SK-N-MC (cell line): ENCODE results near the gene GDPD3.
"Not testable (repeated sequence)": the region's sequence is repeated elsewhere in the genome, so short reads cannot be mapped to it uniquely, and the experiment has no call there.

Source experiments
- DNase-seq: peaks from one replicate; pipeline ENCODE4 v3.0.0-alpha.2; 2011; ENCODE audit warnings: low read depth, low spot score
- H3K27ac ChIP-seq: fragments of 200-600 bp; sonication (generic); 2 replicates; pipeline ENCODE4 v1.5.1; 2016; ENCODE audit warnings: mixed run types
- H3K36me3 ChIP-seq: fragments of 200-600 bp; sonication (generic); 2 replicates; pipeline ENCODE4 v1.6.1; 2017; ENCODE audit warnings: antibody characterized with exemption, low read length, mixed read lengths; ENCODE audit not compliant: insufficient read depth
- H3K4me3 ChIP-seq: fragments of 200-600 bp; sonication (generic); 2 replicates; pipeline ENCODE4 v1.5.1; 2016
- H3K9ac ChIP-seq: fragments of 200-600 bp; sonication (generic); 2 replicates; pipeline ENCODE4 v1.8.0; 2017; ENCODE audit warnings: mixed run types, mixed read lengths; ENCODE audit not compliant: insufficient read length
- H3K9me3 ChIP-seq: fragments of 200-600 bp; sonication (generic); 2 replicates; pipeline ENCODE4 v1.6.1; 2017; ENCODE audit warnings: low read depth, mild to moderate bottlenecking, antibody characterized with exemption, low read length, moderate library complexity, mixed read lengths
- EZH2 ChIP-seq: fragments of 200-600 bp; sonication (generic); IDR thresholded peaks from one replicate; pipeline ENCODE4 v1.6.1; 2017; ENCODE audit warnings: antibody characterized with exemption
- FOXP2 ChIP-seq: optimal IDR thresholded peaks from 2 replicates; pipeline ENCODE3; 2011; ENCODE audit warnings: mild to moderate bottlenecking, moderate library complexity; ENCODE audit not compliant: insufficient read depth; ENCODE audit errors: extremely low read length, control extremely low read depth
- POLR2AphosphoS5 ChIP-seq: IDR thresholded peaks from 2 replicates; pipeline ENCODE4 v1.6.1; 2012; ENCODE audit warnings: mild to moderate bottlenecking, low read depth, low read length, borderline replicate concordance

GDPD3 gene

GRCh38 chr16:30131869-30132475 lies 18.6 kb upstream of the GDPD3 start:
- Histone ChIP-seq H3K36me3 (no peaks in the 10 kb centered on the region), H3K9me3 (no peaks in the 10 kb centered on the region), H3K4me3 (no peak overlapping the region), H3K27ac (no peak overlapping the region), H3K9ac (no peak overlapping the region)
- DNase-seq = no peak
- TF ChIP-seq POLR2AphosphoS5 = no peak
- TF ChIP-seq EZH2 = no peak
- TF ChIP-seq FOXP2 = no peak

GRCh38 chr16:30127993-30128392 lies 14.7 kb upstream of the GDPD3 start:
- DNase-seq = no peak
- H3K9ac ChIP-seq = no peak overlapping the region
- H3K36me3 ChIP-seq = no peaks in the 10 kb centered on the region
- no peak overlapping the region for H3K4me3 ChIP-seq
- no peaks in the 10 kb centered on the region for H3K9me3 ChIP-seq
- no peak overlapping the region for H3K27ac ChIP-seq
- TF ChIP-seq FOXP2 (no peak), EZH2 (no peak), POLR2AphosphoS5 (no peak)

GRCh38 chr16:30125690-30126089 lies 12.4 kb upstream of the GDPD3 start:
- not testable (repeated sequence) for H3K4me3 ChIP-seq, H3K9me3 ChIP-seq, DNase-seq, H3K36me3 ChIP-seq, H3K27ac ChIP-seq, H3K9ac ChIP-seq

GRCh38 chr16:30124985-30125379 lies 11.6 kb upstream of the GDPD3 start:
- Histone ChIP-seq H3K9me3 (no peaks in the 10 kb centered on the region), H3K27ac (no peak overlapping the region), H3K4me3 (no peak overlapping the region), H3K36me3 (no peaks in the 10 kb centered on the region; the same call in 1 of the 2 replicates), H3K9ac (no peak overlapping the region)
- no peak for DNase-seq
- no peak for TF ChIP-seq EZH2
- TF ChIP-seq POLR2AphosphoS5 = no peak
- TF ChIP-seq FOXP2 = no peak

- Histone ChIP-seq H3K4me3 (peak overlapping the region; percentile 89), H3K9me3 (no peaks in the 10 kb centered on the region), H3K9ac (peak overlapping the region; percentile 80), H3K27ac (peak overlapping the region; percentile 57; the same call in 1 of the 2 replicates), H3K36me3 (peaks cover 12% of the 10 kb centered on the region; the same call in 1 of the 2 replicates)
- TF ChIP-seq FOXP2 (no peak), POLR2AphosphoS5 (no peak), EZH2 (no peak)
- no peak for DNase-seq
These were observed 9.3 kb upstream of the GDPD3 start for GRCh38 chr16:30122604-30123160.

- Histone ChIP-seq H3K27ac (0 out of 2 replicates have a peak overlapping the region, but pooled peaks have one; percentile 57), H3K9ac (peak overlapping the region; percentile 80), H3K4me3 (peak overlapping the region; percentile 89), H3K36me3 (peaks cover 14% of the 10 kb centered on the region; the same call in 1 of the 2 replicates), H3K9me3 (no peaks in the 10 kb centered on the region)
- DNase-seq = no peak
- TF ChIP-seq EZH2 (no peak), FOXP2 (no peak), POLR2AphosphoS5 (no peak)
These were observed 8.6 kb upstream of the GDPD3 start for GRCh38 chr16:30121741-30122571.

- H3K36me3 ChIP-seq = peaks cover 14% of the 10 kb centered on the region; the same call in 1 of the 2 replicates
- no peak overlapping the region for H3K9ac ChIP-seq
- H3K27ac ChIP-seq = no peak overlapping the region
- no peak overlapping the region for H3K4me3 ChIP-seq
- no peak for DNase-seq
- no peaks in the 10 kb centered on the region for H3K9me3 ChIP-seq
- TF ChIP-seq FOXP2 (no peak), POLR2AphosphoS5 (no peak), EZH2 (no peak)
These were observed 7.2 kb upstream of the GDPD3 start for GRCh38 chr16:30120340-30121105.

GRCh38 chr16:30119428-30119827 lies 6.1 kb upstream of the GDPD3 start:
- Histone ChIP-seq H3K9me3 (no peaks in the 10 kb centered on the region), H3K9ac (no peak overlapping the region), H3K4me3 (no peak overlapping the region), H3K36me3 (peaks cover 14% of the 10 kb centered on the region; the same call in 1 of the 2 replicates), H3K27ac (no peak overlapping the region)
- no peak for TF ChIP-seq POLR2AphosphoS5
- no peak for TF ChIP-seq EZH2
- no peak for TF ChIP-seq FOXP2
- DNase-seq = no peak
